HG02759 (cell line): Measurements from ENCODE around the gene PRKD2.

Experiments used
- ATAC-seq: cut with Tn5 transposase; IDR thresholded peaks from one replicate; pipeline ENCODE4 v1.9.1; 2021; ENCODE audit warnings: mild to moderate bottlenecking, moderate library complexity; ENCODE audit not compliant: unreplicated experiment

The PRKD2 gene

DNA sequence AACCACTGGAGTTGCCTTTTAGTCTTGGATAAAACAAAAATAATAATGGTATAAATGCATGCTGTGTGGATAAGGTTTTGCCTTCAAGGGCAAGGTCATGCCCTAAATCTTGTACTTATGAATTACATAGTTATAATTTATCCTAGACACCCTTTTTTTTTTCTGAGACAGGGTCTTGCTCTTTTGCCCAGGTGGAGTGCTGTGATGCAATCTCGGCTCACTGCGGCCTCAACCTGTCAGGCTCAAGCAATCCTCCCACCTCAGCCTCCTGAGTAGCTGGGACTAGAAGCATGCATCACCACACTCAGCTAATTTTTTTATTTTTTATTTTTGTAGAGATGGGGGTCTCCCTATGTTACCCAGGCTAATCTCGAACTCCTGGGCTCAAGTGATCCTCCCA, 48.3 kb downstream of the PRKD2 start:
- no peak for ATAC-seq

DNA sequence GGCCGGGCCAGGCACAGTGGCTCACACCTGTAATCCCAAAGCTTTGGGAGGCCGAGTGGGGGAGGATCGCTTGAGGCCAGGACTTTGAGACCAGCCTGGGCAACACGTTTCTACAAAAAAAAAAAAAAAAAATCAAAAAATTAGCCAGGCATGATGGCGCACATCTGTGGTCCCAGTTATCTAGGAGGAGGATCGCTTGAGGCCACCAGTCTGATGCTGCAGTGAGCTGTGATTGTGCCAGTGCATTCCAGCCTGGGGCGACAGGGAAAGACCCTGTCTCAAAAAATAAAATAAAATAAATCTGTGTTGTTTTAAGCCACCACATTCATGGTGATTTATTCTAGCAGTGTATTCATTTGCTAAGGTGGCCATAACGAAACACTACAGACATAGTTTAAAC, 51.8 kb downstream of the PRKD2 start:
- no peak for ATAC-seq

DNA sequence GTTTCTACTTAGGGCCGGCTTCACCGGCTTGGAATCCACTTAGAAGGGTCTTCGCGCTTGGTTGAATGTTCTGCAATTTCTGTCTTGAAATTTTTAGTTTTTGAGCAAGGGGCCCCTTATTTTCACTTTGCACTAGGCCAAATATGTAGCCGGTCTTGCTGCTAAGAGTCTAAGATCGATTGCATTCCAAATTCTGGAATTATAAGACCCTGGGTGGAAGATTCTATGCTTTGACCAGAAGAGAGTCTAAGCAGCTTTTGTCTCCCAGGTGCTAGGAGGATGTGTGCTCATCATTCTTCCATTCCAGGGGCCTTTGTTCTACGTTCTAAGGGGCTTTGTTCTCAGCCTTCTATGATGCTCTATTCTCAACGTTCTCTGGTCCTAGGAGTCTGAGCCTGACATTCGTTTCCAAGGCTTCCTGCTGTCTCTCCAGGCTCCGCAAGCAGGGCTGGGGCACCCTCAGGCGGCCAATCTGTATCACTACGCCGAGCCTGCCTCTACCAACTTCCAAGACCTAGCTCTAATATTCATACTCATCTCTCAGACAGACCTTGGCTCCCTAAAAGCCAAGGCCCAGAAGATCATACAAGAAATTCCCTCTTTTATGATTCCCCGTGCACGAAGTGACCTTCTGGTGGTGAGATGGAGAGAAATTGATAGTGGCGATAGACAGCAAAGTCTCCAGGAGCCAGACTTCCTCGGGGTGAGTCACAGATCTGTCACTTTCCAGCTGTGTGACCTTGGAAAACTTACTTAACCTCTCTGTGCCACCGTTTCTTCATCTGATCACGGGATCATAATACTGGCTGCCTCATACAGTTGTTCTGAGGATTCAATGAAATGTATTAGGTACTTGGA, 55.0 kb downstream of the PRKD2 start:
- no peak for ATAC-seq

DNA sequence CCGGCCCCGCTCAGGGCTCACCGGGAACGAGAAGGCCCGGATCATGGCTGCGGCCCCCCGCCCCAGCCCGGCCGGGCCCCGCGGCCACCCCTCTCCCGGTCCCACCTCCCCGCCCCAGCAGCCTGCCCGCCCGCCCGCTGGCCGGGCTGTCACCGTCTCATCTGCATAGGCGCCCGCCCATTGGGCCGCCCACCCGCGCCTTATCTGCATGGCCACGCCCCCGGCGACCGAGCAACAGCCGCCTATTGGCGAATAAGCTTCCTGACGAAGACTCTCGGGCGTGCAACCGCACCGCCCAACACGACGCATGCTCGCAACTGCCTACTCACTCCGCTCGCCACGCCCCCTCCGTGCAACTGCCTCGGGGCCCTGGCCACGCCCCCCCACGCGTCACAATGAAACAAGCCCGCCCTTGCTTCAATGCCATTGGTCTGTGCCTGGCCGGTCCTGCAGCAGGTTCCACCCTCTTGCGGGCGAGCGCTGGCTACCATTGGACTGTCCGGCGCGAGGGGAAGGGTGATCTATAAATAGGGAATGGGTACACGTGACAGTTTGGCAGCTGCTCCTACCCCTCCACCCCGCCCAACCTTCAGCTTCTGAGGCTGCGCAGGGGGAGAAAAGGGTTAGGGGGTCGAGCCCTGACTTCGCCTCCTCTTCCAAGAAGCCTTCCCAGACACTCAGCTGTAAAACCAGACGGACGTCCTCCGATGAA, 55.7 kb downstream of the PRKD2 start, which contains the start of gene DACT3:
Gene DACT3 (minus strand): TSS at position 163 of the 712 bp plus-strand sequence. CDS start 118 bp downstream, at position 45.
- peak; percentile 91 for ATAC-seq

DNA sequence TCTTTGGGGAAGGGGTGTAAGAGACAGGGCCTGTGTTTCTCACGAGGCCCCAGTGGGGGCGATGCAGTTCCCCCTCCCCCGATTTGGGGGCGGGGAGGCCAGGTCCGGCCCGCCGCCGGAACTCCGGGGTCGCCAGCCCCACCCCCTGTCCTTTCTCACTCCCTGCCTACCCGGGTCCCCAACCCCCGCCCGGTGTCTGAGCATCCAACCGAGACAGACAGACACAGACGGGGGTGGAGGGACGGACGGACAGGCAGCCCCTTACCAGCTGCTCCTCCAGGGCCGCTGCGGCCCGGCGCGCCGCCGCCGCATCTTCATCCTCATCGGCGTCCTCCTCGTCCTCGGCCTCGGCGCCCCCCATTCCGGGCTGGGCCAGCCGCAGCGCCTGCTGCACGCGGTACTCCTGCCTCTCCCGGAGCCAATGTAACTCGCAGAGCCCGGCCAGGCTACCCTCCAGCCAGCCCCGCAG, 56.3 kb downstream of the PRKD2 start:
- peak; percentile 1 for ATAC-seq

DNA sequence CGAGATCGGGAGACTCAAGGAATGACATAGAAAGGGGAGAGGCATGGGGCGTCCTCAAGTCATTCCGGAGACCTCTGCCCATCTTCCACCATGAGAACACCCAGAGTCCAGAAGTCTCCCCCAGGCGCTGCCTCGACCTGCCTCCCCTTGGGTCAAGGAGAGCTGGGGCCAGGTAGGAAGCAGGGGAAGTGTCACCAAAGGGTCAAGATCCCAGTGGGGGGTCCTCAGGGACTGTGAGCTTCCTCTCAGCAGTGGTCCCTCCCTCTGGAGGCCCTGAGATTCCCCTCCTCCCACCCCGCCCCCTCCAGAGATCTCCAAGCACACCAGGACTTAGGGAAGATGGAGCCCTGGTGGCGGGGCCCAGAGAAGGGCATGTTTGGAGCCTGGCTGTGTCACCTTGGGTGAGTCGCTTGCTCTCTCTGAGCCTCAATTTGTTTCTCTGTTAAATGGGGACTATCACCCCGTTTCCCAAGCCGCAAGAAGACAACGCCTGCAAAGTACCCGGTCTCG, 56.9 kb downstream of the PRKD2 start:
- ATAC-seq: no peak

DNA sequence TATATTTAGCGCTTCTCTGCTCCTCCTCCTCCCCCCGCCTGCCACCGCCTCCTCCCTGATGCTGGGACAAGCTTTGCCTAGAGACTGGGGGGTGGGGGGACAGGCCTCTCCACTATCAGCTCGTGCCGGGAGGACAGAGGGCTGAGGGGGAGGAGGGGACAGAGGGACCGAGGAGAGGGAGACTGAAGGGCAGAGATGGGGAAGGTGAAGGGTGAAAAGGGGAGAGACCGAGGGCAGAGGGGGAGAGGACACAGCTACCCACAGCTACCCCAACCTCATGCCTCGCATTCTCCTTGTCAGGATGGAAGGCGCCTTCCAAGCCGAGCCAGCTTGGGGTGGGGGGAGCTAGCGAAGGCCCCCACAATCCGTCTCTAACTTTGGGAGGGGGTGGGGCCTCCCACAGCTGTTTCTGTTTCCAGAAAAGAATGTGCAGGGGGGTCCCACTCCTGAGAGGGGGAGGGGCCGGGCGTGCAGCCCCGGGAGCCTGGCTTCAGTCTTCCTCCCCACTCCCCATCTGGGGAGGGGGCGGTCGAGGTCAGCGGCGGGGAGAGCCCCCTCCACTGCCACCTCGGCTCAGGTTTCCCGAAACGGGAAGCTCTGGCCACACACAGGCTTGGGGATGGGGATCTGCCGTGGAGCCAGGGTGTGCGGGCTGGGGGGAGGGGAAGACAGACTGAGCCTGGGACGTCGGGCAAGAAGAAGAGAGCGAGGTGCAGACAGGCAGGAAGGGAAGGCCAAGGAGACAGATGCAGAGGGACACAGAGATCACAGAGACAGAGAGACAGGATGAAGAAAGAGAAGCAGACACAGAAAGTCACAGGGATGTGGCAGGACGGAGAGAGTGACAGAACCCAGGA, 57.5 kb downstream of the PRKD2 start:
- ATAC-seq: no peak

DNA sequence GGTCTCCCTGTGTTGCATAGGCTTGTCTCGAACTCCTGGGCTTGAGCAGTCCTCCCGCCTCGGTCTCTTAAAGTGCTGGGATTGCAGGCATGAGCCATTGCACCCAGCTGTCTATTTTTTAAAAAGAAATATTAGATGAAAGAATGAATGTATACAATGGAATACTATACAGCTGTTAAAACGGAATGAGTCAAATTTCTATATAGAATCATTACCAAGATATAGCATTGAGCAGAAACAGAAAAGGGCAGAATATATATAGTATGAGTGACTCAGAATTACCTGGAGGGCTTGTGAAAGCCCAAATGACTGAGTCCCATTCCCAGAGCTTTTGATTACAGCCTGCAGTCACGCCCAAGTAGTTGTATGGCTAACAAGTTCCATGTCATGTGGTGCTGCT, 60.4 kb downstream of the PRKD2 start:
- ATAC-seq: no peak

DNA sequence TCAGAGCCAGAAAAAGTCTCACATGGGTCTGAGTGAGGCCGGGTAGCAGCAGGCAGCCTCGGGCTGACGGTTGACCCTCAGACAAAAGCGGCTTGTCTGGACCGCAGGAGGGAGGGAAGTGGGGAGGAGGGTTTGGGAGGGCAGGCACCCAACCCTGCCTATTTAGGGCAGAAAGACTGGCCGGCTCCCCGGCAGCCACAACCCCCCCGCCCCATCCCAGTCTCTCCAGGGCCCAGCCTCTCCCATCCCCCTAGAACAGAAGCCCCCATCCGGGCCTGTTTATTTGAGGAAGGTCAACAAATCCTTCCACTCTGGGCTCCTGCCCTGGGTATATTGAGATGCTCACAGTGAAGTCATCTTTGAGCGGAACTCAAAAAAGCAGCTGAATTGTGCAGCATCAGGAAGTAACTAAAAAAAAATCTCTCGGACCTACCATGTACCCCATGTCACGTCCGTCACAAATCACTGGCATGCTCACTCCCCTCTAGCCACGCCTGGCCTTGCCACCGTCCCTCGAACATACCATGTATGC, 62.2 kb downstream of the PRKD2 start:
- no peak for ATAC-seq

DNA sequence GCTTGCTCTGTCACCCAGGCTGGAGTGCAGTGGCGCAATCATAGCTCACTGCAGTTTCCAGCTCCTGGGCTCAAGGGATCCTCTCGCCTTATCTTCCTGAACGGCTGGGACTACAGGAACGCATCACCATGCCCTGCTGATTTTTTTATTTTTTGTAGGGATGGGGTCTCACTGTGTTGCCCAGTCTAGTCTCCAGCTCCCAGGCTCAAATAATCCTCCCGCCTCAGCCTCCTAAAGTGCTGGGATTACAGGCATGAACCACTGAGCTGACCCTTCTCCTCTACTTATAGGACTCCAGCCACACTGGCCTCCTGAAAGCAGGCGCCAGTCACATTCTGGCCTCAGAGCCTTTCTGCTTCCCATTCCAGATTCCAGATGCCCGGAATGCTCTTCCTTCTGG, 66.5 kb downstream of the PRKD2 start:
- no peak for ATAC-seq

DNA sequence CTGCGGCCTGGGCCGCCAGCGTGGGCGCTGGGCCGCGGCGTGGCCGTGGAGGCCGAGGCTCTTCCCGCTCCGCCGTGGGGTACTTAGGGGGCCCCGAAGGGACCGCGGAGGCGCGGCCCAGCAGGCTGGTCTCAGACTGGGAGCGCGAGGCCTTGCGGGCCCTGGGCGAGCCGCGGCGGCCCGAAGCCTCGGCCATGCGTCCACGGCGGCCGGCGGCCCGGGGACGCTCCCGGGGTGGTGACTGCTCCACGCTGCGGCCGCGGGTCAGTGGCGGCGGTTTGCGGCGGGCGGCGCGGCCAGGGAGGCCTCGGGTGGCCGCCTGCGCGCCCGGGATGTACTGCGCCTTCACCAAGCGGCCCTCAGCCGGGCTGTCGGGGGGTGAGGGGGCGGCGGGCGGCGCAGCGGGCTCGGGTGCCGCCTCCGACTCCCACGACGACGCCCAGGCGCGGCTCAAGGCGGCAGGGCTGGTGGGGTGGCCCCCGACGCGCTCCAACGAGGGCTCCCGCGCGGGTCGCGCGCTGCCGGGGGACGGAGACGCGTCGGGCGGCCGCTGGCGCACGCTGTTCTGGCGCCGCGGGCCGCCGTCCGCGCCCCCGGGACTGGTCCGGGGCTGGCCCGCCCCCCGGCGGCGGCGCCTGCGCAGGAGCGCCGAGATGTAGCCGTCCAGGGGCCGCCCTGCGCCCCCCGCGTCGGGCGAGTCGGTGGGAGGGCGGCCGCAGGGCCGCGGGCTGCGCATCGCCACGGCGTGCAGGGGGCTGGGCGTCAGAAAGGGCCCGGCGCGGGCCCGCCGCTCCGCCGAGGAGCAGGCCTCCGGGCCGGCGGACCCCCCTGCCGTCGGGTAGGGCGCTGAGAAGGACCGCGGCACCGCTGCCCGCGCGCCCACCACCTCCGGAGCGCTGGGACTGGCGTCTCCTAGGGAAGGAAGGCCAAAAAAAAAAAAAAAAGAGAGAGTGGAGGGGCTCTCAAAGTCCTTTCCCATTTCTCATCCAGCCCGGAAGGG, 67.7 kb downstream of the PRKD2 start:
- ATAC-seq: no peak

DNA sequence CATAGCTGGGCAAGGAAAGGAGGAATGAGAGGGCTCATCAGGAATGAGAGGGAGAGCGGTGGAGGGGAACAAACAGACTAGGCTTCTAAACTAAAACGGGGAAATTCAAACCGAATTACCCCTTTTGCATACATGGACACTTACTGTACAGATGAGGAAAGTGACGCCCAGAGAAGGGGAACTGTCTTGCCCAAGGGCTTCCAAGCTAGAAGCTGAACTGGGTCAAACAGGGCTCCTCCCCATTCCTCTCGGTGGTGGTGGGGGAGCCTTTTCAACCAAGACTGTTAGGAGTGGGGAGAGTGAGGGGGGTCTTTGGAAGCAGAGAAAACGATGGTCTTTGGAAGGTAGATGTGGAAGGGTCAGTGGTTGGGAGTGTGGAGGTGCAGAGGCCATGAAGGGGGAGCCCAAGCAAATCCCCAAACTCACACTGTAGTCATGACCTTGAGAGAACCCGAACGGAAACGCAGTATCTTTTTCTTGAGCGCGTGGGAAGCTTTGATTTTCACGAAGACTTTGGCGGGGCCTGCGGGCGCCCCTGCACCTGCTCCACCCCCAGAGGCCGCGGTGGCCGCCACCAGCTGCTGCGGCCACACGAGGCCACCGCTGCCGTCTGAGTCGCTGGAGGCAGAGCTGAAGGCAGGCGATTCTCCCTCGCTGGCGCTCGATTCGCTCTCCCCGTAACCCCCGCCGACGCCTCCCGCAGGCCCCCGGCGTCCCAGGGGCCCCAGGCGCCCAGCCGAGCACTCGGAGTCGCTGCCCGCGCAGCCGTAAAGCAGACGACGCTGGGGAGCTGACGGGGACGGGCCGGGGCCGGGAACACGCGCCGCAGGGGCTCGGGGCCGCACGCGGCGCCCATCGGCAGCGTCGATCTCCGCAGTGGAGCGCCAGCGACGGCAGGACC, 68.6 kb downstream of the PRKD2 start:
- ATAC-seq: no peak

DNA sequence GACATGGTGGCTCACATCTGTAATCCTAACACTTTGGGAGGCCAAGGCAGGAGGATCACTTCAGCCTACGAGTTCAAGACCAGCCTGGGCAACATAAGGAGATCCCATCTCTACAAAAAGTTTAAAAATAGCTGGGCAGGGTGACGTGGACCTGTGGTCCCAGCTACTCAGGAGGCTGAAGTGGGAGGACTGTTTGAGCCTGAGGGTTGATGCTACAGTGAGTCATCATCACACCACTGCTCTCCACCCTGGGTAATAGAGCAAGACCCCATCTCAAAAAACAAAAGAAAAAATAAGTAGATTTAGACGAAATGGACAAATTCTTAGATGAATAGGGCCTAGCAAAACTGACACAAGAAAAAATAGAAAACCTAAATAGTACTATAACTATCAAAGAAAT, 70.5 kb downstream of the PRKD2 start:
- ATAC-seq: no peak

DNA sequence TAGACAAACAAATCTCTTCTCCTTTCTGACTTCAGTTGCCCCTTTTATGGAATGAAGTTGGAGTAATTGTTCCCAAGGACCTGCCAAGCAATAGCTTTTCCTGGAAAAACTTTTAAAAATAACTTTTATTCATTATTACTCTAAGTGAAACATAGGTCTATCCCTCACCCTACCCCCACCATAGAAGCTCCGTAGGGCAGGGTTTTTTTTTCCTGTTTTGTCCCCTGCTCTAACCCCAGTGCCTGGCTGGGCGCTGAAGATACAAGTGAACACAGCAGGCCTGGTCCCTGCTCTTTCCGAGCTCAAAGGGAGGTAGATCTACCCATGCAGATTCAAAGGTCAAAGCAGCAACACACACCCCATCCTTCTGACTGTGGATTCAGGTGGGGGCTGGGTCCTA, 72.2 kb downstream of the PRKD2 start:
- no peak for ATAC-seq

DNA sequence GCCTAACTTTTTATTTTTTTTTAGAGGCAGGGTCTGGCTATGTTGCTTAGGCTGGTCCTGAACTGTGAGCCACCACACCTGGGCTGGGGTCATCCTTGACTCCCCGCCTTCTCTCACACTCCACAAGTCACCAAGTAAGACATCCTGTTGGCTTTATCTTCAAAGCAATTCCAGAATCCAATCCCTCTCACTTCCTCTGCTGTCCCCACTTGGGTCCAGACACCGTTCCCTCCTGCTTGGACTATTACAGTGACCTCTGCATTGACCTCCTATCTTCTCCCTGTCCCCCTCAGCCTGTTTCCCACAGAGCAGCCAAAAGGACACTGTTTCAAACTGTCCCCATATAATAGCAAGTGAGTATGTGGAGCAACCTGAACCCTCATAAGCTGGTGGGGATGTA, 76.3 kb downstream of the PRKD2 start:
- no peak for ATAC-seq

DNA sequence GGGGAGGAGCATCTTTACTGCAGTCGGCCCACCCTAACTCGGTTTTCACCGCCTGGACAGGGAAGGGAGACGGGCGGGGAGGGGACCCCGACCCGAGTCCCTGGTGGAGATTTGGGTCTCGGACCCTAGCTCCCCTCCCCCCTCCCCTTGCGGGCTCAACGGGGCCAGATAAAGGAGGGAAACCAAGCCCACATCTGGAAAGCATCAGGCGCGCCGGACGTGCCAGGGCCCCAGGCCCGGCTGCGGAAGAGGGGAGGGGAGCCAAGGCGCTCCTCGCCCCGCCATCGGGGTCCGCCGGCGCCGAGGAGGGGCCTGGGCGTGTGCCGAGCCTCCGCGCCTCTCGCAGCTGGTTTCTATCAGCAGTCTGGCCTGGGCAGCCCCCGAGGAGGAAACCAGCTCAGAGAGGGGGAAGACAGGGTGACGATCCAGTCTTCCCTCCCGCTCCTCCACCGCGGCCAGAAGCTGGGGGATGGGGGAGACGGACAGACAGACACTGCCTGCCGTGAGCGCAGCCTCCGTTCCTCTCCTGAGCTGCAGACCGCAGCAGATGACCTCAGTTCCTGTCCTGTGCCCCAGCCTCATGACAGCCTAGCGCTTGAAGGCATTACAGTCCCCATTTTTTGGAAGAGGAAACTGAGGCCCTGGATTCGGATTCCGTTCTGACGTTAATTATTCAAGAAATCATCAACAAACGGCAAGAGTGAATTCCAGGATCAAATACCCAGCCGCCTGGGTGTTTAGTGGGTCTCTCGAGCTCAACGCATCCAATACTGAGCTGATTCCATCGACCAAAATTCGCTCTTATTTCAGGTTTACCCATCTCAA, 77.3 kb downstream of the PRKD2 start:
- ATAC-seq: no peak

DNA sequence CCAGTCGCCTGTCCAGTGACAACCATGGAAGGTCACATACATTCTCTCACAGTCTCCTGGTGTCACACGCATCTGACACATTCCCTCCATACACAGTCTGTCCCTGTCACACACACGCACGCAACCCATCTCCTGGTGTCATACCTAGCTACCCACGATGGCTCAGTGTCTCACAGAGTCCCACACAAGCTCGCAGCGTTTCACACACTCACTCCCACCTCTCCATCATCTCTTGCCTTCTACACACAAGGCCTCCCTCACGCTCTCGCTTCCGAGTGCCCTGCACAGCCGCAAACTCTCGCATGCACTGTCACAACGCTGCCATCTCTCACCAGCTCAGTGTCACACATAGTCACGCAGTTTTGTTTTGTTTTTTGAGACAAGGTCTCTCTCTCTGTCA, 79.7 kb downstream of the PRKD2 start:
- no peak for ATAC-seq
